BJ (cell line): ENCODE measurements around the gene DOK5. TPM values are rescaled to one million over a fixed set of nuclear protein-coding genes. Genes with fewer than 3 reads are reported as not detected.

Experiments used
- CTCF ChIA-PET: fragments of 350-600 bp; formaldehyde crosslinking; extraction: SDS; loops from one replicate; lab custom pipeline; 2021; ENCODE audit warnings: antibody characterized with exemption, inconsistent platforms; lab: Yijun Ruan, JAX
- POLR2A ChIA-PET: fragments of 300-600 bp; sonication (Branson Sonifier 250); formaldehyde crosslinking; extraction: SDS; loops from one replicate; lab custom pipeline; 2021; ENCODE audit warnings: antibody characterized with exemption; lab: Charles Lee
- DNase-seq: peaks from one replicate; pipeline ENCODE4 v3.0.0-alpha.2; 2011; ENCODE audit warnings: low read depth
- H3K27me3 ChIP-seq: 2 replicates; pipeline ENCODE4 v1.6.0; 2011; ENCODE audit warnings: low read length; ENCODE audit not compliant: control insufficient read depth, insufficient read depth
- H3K36me3 ChIP-seq: 2 replicates; pipeline ENCODE4 v1.5.1; 2011; ENCODE audit warnings: low read length; ENCODE audit not compliant: control insufficient read depth, insufficient read depth
- H3K4me3 ChIP-seq: 2 replicates; pipeline ENCODE4 v1.5.1; 2011; ENCODE audit warnings: low read depth, mild to moderate bottlenecking, control low read depth, low read length
- polyA plus RNA-seq: library from polyadenylated mRNA; depleted of rRNA; stranded (reverse); fragments of >200 nt; gene quantifications from 2 replicates; pipeline ENCODE4 v1.2.3, GENCODE V29; 2011
- TF ChIP-seq, protein P1 (sequence below): IDR thresholded peaks from 2 replicates; pipeline ENCODE4 v1.5.1; 2011; ENCODE audit warnings: low read depth, mild to moderate bottlenecking, control low read depth, inconsistent platforms, low read length, moderate library complexity; ENCODE audit not compliant: insufficient read depth

DOK5 gene
- polyA plus RNA-seq, 1 experiment, result 0.26 TPM

DNA sequence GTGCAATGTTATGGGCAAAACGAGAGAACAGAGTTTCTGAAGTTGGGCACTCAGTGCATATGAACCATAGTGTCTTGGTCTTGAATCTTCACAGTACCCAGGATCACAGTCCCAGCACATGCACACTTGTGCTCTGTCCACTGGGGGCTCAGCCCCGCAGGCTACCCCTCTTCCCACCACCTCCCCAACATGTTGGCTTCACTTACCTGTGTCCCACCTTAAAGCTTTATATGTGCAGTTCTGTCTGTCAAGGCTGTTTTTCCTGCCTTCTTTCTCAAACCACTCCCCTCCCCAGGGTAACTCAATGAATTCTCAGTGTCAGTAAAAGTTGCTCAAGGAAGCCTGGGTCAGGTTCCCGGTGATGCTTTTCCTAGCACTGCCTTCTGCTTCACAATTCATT, 129.9 kb downstream of the DOK5 start:
- CTCF ChIA-PET, result no interaction called here
- no peaks in the 10 kb centered on the region for H3K27me3 ChIP-seq

GRCh38 chr20:54606380-54606779, 131.0 kb downstream of the DOK5 start:
- TF ChIP-seq, protein P1, sequence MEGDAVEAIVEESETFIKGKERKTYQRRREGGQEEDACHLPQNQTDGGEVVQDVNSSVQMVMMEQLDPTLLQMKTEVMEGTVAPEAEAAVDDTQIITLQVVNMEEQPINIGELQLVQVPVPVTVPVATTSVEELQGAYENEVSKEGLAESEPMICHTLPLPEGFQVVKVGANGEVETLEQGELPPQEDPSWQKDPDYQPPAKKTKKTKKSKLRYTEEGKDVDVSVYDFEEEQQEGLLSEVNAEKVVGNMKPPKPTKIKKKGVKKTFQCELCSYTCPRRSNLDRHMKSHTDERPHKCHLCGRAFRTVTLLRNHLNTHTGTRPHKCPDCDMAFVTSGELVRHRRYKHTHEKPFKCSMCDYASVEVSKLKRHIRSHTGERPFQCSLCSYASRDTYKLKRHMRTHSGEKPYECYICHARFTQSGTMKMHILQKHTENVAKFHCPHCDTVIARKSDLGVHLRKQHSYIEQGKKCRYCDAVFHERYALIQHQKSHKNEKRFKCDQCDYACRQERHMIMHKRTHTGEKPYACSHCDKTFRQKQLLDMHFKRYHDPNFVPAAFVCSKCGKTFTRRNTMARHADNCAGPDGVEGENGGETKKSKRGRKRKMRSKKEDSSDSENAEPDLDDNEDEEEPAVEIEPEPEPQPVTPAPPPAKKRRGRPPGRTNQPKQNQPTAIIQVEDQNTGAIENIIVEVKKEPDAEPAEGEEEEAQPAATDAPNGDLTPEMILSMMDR, result no peak
- CTCF ChIA-PET, result no interaction called here
- DNase-seq, result no peak

More for the DNA sequence above, 129.9 kb downstream of the DOK5 start:
- H3K4me3 ChIP-seq, result no peak overlapping the region
- TF ChIP-seq, protein P1, result no peak
- no peaks in the 10 kb centered on the region for H3K36me3 ChIP-seq
- no peak for DNase-seq
- POLR2A ChIA-PET, result no interaction called here

GRCh38 chr20:54608039-54608745, 132.8 kb downstream of the DOK5 start:
- CTCF ChIA-PET, result no interaction called here
- DNase-seq, result no peak

More at GRCh38 chr20:54606380-54606779, 131.0 kb downstream of the DOK5 start:
- H3K36me3 ChIP-seq, result no peaks in the 10 kb centered on the region
- no peaks in the 10 kb centered on the region for H3K27me3 ChIP-seq
- H3K4me3 ChIP-seq, result no peak overlapping the region
- POLR2A ChIA-PET, result no interaction called here

DNA sequence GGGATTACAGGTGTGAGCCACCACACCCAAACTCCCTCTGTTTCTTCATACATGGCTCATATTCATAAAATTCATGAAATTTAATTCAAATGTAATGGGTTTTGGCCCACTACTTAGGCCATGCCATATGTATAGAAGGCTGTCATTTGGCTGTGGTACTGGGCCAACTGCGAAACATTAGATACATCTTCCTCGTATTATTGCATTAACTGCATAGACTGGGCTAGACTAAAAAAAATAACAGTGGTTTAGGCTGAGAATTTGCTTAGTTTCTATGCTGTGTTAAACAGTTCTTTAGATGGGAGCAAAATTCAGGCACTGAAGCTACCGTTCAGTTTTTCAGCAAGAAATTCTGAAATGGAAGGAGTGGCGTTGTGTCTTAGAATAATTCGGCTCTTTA, 133.6 kb downstream of the DOK5 start:
- H3K4me3 ChIP-seq, result no peak overlapping the region
- H3K36me3 ChIP-seq, result no peaks in the 10 kb centered on the region
- H3K27me3 ChIP-seq, result no peaks in the 10 kb centered on the region
- ChIA-PET CTCF (interaction anchor here (0.8 kb wide), 1 partner anchor 13 kb away, joined by 3 read pairs; no protein-coding TSS in a partner anchor), POLR2A (no interaction called here)
- TF ChIP-seq, protein P1, result no peak
- no peak for DNase-seq

More at GRCh38 chr20:54608039-54608745, 132.8 kb downstream of the DOK5 start:
- TF ChIP-seq, protein P1, result no peak
- Histone ChIP-seq H3K36me3 (no peaks in the 10 kb centered on the region), H3K27me3 (no peaks in the 10 kb centered on the region), H3K4me3 (no peak overlapping the region)
- POLR2A ChIA-PET, result no interaction called here

GRCh38 chr20:54611708-54612412, 136.5 kb downstream of the DOK5 start:
- no peak overlapping the region for H3K4me3 ChIP-seq
- ChIA-PET POLR2A (no interaction called here), CTCF (no interaction called here)
- no peaks in the 10 kb centered on the region for H3K36me3 ChIP-seq
- no peak for DNase-seq
- no peaks in the 10 kb centered on the region for H3K27me3 ChIP-seq
- TF ChIP-seq, protein P1, result no peak
